Activated CD8-positive, alpha-beta T cell treated with anti-CD3 and anti-CD28 coated beads for 36 hours (primary cell): ENCODE results near the gene PDS5A. TPM values are rescaled to one million over a fixed set of nuclear protein-coding genes. Genes with fewer than 3 reads are reported as not detected.

Source experiments
- ATAC-seq: fragments of 200-7000 bp; cut with Tn5 transposase; one replicate; pipeline ENCODE4 v1.10.0; 2021; ENCODE audit warnings: mild to moderate bottlenecking, moderate library complexity
- CTCF ChIA-PET: fragments of 350-600 bp; sonication (Branson Sonifier 250); formaldehyde crosslinking; loops from one replicate; lab custom pipeline; 2021; ENCODE audit warnings: antibody characterized with exemption; lab: Charles Lee
- POLR2A ChIA-PET: fragments of 350-600 bp; sonication (Branson Sonifier 250); formaldehyde crosslinking; loops from one replicate; lab custom pipeline; 2021; ENCODE audit warnings: antibody characterized with exemption; lab: Charles Lee
- DNase-seq: peaks from one replicate; pipeline ENCODE4 v3.0.0-alpha.2; 2020
- H3K27ac Mint-ChIP-seq: one replicate; pipeline ENCODE4 v1.8.0; 2021; ENCODE audit warnings: mild to moderate bottlenecking, mixed read lengths
- H3K27me3 Mint-ChIP-seq: one replicate; pipeline ENCODE4 v1.8.0; 2021; ENCODE audit warnings: mixed read lengths
- H3K36me3 Mint-ChIP-seq: one replicate; pipeline ENCODE4 v1.8.0; 2021; ENCODE audit warnings: low read depth, mixed read lengths
- H3K4me1 Mint-ChIP-seq: one replicate; pipeline ENCODE4 v1.8.0; 2021; ENCODE audit warnings: low read depth, mixed read lengths
- H3K4me3 Mint-ChIP-seq: one replicate; pipeline ENCODE4 v1.8.0; 2021; ENCODE audit warnings: mild to moderate bottlenecking, moderate library complexity, mixed read lengths
- H3K9me3 Mint-ChIP-seq: one replicate; pipeline ENCODE4 v1.8.0; 2021; ENCODE audit warnings: mixed read lengths
- CTCF ChIP-seq: fragments of 200-600 bp; IDR thresholded peaks from one replicate; pipeline ENCODE4 v1.8.0; 2022; ENCODE audit warnings: antibody characterized with exemption, mild to moderate bottlenecking
- intact Hi-C: fragments of 100-400 bp; cut with micrococcal nuclease; formaldehyde crosslinking; loops from one replicate; pipeline ENCODE4 v1.10.0; 2022
- total RNA-seq, 2 experiments: library from RNA; stranded (reverse); gene quantifications; one replicate each; pipeline ENCODE4 v1.2.3, GENCODE V29; 2021

Gene PDS5A
- total RNA-seq, 2 experiments from 2014 or later = 105 to 106 TPM

- no peak for TF ChIP-seq CTCF
- intact Hi-C loops = no loop called here
- Mint-ChIP-seq H3K27ac (no peak overlapping the region), H3K4me3 (no peak overlapping the region), H3K4me1 (no peaks in the 10 kb centered on the region), H3K27me3 (no peaks in the 10 kb centered on the region), H3K9me3 (no peaks in the 10 kb centered on the region), H3K36me3 (peaks cover 41% of the 10 kb centered on the region)
- ATAC-seq = no peak
- ChIA-PET CTCF (interaction anchor here (1.8 kb wide), 1 partner anchor 76 kb away, joined by 8 read pairs; no protein-coding TSS in a partner anchor), POLR2A (no interaction called here)
- no peak for DNase-seq
These were observed 84.0 kb downstream of the PDS5A start for GRCh38 chr4:39893693-39894072.

- TF ChIP-seq CTCF = no peak
- Mint-ChIP-seq H3K4me1 (no peaks in the 10 kb centered on the region), H3K27me3 (no peaks in the 10 kb centered on the region), H3K9me3 (no peaks in the 10 kb centered on the region), H3K36me3 (peaks cover 46% of the 10 kb centered on the region), H3K27ac (peak overlapping the region; percentile 1), H3K4me3 (no peak overlapping the region)
- CTCF ChIA-PET = interaction anchor here (1.8 kb wide), 1 partner anchor 77 kb away, joined by 8 read pairs; no protein-coding TSS in a partner anchor
- ATAC-seq (no peak), DNase-seq (no peak)
- intact Hi-C loops = no loop called here
- POLR2A ChIA-PET = no interaction called here
These were observed 84.6 kb downstream of the PDS5A start for GRCh38 chr4:39892988-39893692.

DNA sequence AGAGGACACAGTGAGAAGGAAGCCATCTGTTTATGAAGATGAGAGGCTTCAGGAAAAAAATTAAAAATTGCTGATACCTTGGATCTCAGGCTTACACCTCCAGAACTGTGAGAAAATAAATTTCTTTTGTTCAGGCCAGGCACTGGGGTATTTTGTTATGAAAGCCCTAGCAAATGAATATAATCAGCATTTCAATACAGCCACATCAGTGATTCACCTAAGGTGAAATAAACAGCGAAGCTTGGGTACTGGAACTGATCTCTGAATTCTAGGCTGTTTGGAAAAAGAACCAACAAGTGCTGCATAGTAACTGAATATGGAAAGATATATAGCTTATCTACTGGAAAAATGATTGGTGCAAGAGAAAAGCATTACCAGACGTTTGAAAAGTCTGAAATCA, 88.5 kb downstream of the PDS5A start:
- peaks cover 50% of the 10 kb centered on the region for H3K36me3 Mint-ChIP-seq
- intact Hi-C loops = no loop called here

GRCh38 chr4:39888541-39888940, 89.2 kb downstream of the PDS5A start:
- Mint-ChIP-seq H3K4me3 (no peak overlapping the region), H3K27me3 (no peaks in the 10 kb centered on the region), H3K27ac (no peak overlapping the region), H3K9me3 (no peaks in the 10 kb centered on the region), H3K4me1 (no peaks in the 10 kb centered on the region), H3K36me3 (peaks cover 53% of the 10 kb centered on the region)
- no peak for TF ChIP-seq CTCF
- ATAC-seq (no peak), DNase-seq (no peak)
- intact Hi-C loops = no loop called here
- CTCF ChIA-PET = interaction anchor here (1.0 kb wide), 2 partner anchors 9 to 11 kb away, joined by 3 read pairs; no protein-coding TSS in a partner anchor
- POLR2A ChIA-PET = no interaction called here

More for the DNA sequence above, 88.5 kb downstream of the PDS5A start:
- ChIA-PET POLR2A (no interaction called here), CTCF (interaction anchor here (1.0 kb wide), 1 partner anchor 11 kb away, joined by 3 read pairs; no protein-coding TSS in a partner anchor)
- Mint-ChIP-seq H3K9me3 (no peaks in the 10 kb centered on the region), H3K4me3 (no peak overlapping the region), H3K27me3 (no peaks in the 10 kb centered on the region), H3K27ac (no peak overlapping the region), H3K4me1 (no peaks in the 10 kb centered on the region)
- DNase-seq (no peak), ATAC-seq (no peak)
- TF ChIP-seq CTCF = no peak

DNA sequence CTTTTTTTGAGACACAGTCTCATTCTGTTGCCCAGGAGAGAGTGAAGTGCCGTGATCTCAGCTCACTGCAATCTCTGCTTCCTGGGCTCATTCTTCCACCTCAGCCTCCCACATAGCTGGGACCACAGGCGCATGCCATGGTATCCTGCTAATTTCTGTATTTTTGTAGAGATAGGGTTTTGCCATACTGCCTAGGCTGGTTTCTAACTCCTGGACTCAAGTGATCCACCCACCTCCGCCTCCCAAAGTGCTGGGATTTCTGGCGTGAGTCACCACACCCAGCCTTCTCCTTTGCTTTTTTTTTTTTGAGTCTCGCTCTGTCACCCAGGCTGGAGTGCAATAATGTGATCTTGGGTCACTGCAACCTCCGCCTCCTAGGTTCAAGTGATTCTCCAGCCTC, 94.1 kb downstream of the PDS5A start:
- TF ChIP-seq CTCF = no peak
- Mint-ChIP-seq H3K9me3 (no peaks in the 10 kb centered on the region), H3K36me3 (peaks cover 49% of the 10 kb centered on the region), H3K27me3 (no peaks in the 10 kb centered on the region), H3K27ac (no peak overlapping the region), H3K4me3 (no peak overlapping the region), H3K4me1 (peaks cover 2% of the 10 kb centered on the region)
- ChIA-PET POLR2A (no interaction called here), CTCF (no interaction called here)
- intact Hi-C loops = no loop called here
- no peak for ATAC-seq
- no peak for DNase-seq
